HG03457 (cell line): ENCODE measurements around the gene LILRB2.
"Not testable (repeated sequence)": the region's sequence is repeated elsewhere in the genome, so short reads cannot be mapped to it uniquely, and the experiment has no call there.

Experiments
- ATAC-seq: cut with Tn5 transposase; IDR thresholded peaks from one replicate; pipeline ENCODE4 v1.9.1; 2021; ENCODE audit warnings: moderate number of reproducible peaks; ENCODE audit not compliant: unreplicated experiment

LILRB2 gene

GRCh38 chr19:54307389-54308020 is 26.6 kb upstream of the LILRB2 start:
- ATAC-seq, result no peak

DNA sequence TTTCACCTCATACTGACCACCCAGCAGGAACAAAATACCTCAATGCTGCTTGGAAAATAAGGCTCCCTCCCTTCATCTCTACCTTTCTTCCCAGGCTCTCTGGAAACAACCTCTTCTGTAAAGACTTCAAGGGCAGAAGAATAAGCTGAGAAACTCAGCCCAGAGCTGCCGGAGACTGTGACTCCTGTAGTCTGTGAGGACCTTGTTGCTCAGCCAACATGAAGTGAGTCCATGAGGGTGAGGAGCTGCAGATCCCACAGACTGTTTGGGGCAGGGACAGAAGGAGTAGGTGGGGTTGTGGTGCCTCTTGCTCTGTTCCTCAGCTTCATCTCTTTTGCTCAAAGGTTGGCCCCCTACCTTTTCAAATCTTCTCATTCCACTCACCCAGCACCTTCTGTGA is 24.2 kb upstream of the LILRB2 start:
- no peak for ATAC-seq

- no peak for ATAC-seq
Observed at GRCh38 chr19:54302257-54302656, 21.3 kb upstream of the LILRB2 start.

DNA sequence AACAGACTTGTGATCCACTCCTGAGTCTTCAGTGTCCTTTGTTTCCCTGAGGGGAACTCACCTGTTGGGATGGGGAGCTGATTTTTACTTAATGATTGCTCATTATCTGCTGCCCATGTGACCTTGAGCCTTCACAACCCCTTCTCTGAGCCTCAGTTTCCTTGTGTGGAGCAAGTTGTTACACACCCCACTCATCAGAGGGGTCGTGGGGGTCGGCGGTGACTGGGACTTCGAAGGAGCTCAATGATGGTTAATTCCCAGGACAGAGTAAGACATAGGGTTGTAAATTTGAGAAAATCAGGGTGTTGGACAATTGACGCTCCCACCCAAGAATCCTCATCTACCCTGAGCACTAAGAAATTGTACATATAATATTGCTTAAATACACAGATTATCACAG is 18.6 kb upstream of the LILRB2 start:
- no peak for ATAC-seq

DNA sequence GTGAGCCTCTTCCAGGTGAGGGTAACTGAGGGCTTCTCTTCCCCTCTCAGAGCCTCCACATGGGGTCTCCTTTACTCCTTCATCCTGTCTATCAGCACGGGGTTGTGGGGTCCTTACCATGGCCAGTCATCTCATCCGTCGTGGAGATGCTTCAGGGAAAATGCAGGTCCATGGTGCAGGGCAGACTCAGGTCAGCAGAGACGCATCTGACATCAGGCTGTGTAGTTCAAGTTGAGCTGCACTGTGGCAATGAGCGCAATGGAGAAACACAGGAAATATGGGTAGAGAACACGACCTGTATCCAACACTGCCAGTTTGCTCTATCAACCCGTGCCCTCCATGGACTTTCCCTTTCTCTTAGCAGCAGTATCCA is 18.2 kb upstream of the LILRB2 start:
- no peak for ATAC-seq

- no peak for ATAC-seq
Observed at GRCh38 chr19:54298357-54299125, 17.6 kb upstream of the LILRB2 start.

DNA sequence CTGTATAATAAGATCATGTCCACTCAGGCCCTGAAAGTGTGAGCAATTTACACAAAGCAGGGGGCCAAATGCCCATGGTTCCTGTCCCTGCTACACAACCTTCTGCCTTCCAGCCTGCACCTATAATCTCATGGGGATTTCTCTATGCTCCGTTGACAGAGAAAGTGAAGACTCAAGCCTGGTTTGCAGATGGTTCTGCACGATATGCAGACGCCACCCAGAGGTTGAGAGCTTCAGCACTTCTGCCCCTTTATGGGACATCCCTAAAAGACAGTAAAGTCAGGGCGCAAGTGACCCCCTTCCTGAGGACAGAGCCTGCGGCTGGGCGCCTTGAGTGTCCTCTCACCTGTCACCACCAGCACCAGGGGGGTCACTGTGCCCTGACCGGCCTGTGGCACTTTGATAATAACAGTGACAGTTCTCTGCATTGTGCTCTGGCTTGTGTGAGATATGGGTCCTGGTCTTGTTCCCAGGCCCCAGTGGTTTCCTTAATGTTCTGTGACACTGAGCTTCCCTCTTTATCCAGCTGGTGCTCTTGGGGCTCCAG is 16.9 kb upstream of the LILRB2 start:
- ATAC-seq, result no peak

- no peak for ATAC-seq
Observed at GRCh38 chr19:54294539-54294938, 13.6 kb upstream of the LILRB2 start.

- not testable (repeated sequence) for ATAC-seq
Observed at GRCh38 chr19:54289160-54289559, 8.2 kb upstream of the LILRB2 start.

GRCh38 chr19:54287456-54287855 is 6.5 kb upstream of the LILRB2 start:
- ATAC-seq, result no peak

- not testable (repeated sequence) for ATAC-seq
Observed at GRCh38 chr19:54286283-54286682, 5.4 kb upstream of the LILRB2 start.

- not testable (repeated sequence) for ATAC-seq
Observed at GRCh38 chr19:54285427-54286056, 4.6 kb upstream of the LILRB2 start.

GRCh38 chr19:54282686-54283470 is 2.0 kb upstream of the LILRB2 start:
- ATAC-seq, result no peak

GRCh38 chr19:54281729-54282075 is 792 bp upstream of the LILRB2 start:
- not testable (repeated sequence) for ATAC-seq

- not testable (repeated sequence) for ATAC-seq
Observed at GRCh38 chr19:54280441-54280840, 469 bp downstream of the LILRB2 start.

DNA sequence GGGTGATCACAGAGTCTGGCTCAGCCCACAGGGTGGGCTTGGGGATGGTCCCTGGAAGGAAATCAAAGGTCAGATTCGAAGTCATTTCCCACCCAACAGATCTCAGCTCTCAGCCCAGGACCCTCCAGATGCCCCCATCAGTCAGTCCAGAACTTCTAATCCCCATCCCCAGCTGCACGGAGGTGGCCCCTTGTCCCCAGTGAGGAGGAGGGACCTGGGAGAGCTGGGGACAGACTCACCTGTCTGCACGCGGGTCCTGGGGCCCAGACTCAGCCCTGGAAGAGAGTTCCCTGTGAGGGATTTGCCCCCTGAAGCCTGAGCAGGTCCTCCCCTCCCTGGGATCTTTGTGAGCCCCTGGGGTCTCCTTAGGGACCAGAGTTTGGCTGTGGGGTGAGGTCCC is 885 bp downstream of the LILRB2 start:
- not testable (repeated sequence) for ATAC-seq

DNA sequence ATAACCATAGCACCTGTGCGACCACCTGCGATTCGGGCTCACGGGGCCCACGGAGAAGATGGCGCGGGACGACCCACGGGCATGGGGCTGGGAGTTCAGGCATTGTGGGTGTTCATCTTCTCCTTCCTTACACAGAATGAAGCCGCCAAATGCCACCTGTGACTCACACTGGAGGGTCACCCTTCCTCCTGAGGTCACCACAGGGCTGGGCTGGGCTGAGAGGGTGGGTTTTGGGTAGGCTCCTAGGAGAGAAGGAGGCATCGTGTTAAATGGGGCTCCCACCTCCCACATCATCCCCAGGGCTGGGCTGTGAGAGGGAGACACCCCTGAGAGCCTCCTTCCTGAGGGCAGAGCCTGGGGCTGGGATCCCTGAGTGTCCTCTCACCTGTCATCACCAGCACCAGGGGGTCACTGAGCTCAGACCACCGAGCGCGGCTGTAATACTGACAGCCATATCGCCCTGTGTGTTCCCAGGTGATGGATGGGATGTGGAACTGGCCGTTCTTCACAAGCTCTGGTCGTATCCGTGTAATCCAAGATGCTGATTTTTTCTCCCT is 1.4 kb downstream of the LILRB2 start:
- no peak for ATAC-seq

DNA sequence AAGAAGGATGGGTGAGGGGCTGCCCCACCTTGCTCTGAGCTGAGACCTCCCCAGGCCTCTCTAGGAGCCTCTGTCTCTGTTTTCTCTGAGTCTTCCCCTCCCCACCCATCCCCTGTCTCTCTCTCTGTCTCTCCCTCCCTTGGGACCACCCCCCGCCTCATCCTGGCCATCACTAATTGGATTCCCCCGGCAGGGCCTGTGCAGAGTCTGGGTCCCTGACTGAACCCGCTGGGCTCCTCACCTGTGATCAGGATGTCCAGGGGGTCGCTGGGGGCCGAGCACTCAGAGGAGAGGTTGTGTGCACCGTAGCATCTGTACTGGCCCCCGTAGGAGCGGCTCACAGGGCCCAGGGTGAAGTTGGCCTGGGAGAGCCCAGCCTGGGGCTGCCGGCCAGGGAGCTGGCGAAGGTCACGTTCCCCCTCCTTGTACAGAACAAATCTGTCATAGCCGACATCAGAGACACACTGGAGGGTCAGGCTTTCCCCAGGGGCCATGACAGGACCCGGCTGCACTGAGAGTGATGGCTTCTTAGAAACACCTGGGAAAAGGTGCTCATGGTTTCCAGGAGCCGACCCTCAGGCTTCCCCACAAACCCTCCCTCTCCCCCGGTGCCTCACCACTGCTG is 2.2 kb downstream of the LILRB2 start:
- ATAC-seq, result not testable (repeated sequence)

GRCh38 chr19:54278056-54278455 is 2.9 kb downstream of the LILRB2 start:
- ATAC-seq, result not testable (repeated sequence)

DNA sequence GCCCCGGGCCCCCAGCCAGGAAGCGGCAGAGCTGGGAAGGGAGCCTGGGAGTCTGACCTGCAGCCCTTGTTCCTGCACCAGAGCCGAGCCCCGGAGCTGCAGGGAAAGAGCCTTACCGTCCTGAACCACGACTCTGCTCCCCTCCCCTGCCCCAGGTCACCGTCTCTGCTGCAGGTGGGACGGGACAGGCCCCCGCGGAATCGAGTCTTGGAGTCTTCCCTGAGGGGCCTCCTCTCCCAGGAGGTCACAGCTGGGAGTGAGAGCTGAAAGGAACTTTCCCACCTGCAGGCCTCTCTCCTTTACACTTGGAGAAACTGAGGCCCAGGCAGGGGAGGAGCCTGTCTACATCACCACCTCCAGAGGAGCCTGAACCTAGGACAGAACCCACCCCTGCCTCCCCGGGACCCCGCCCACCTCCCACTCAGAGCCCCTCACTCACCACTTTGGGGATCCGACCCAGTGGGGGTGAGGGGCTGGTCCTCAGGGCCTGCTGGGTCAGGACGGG is 3.7 kb downstream of the LILRB2 start:
- ATAC-seq, result not testable (repeated sequence)
